LNCaP clone FGC (cell line): ENCODE results near the gene PEX11A.

Source experiments
- DNase-seq: peaks from one replicate; pipeline ENCODE4 v3.0.0-alpha.2; 2011; ENCODE audit warnings: low read depth
- H3K4me3 ChIP-seq: 2 replicates; pipeline ENCODE4 v1.5.1; 2011; ENCODE audit warnings: mild to moderate bottlenecking, low read depth, low read length, control low read depth
- TF ChIP-seq, protein P1 (sequence below): IDR thresholded peaks from 2 replicates; pipeline ENCODE4 v1.5.1; 2012; ENCODE audit warnings: mild to moderate bottlenecking; ENCODE audit not compliant: control insufficient read depth, insufficient read depth; ENCODE audit errors: extremely low read depth

Gene PEX11A

DNA sequence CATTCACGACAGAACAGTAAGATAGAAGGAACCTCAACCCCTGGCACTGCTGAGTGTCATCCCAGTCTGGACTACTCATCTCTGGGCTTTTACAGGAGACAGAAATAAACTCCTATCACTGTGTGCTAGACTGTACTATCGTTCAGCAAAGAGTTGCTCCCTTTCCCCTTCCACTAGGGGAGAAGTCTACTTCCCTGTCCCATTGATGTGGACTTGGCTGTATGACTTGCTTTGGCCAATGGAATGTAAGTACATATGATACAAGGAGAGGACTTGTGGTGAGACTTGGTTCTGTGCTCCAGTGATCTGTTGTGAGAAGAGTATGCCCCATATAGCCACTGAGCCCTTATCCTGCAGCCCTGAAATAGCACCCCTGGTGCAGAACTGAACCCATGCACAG is 30.0 kb downstream of the PEX11A start:
- TF ChIP-seq, protein P1, sequence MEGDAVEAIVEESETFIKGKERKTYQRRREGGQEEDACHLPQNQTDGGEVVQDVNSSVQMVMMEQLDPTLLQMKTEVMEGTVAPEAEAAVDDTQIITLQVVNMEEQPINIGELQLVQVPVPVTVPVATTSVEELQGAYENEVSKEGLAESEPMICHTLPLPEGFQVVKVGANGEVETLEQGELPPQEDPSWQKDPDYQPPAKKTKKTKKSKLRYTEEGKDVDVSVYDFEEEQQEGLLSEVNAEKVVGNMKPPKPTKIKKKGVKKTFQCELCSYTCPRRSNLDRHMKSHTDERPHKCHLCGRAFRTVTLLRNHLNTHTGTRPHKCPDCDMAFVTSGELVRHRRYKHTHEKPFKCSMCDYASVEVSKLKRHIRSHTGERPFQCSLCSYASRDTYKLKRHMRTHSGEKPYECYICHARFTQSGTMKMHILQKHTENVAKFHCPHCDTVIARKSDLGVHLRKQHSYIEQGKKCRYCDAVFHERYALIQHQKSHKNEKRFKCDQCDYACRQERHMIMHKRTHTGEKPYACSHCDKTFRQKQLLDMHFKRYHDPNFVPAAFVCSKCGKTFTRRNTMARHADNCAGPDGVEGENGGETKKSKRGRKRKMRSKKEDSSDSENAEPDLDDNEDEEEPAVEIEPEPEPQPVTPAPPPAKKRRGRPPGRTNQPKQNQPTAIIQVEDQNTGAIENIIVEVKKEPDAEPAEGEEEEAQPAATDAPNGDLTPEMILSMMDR, result no peak
- no peak for DNase-seq
- no peak overlapping the region for H3K4me3 ChIP-seq

GRCh38 chr15:89659295-89659694 is 31.3 kb downstream of the PEX11A start:
- no peak for DNase-seq
- H3K4me3 ChIP-seq, result no peak overlapping the region
- TF ChIP-seq, protein P1, result no peak

DNA sequence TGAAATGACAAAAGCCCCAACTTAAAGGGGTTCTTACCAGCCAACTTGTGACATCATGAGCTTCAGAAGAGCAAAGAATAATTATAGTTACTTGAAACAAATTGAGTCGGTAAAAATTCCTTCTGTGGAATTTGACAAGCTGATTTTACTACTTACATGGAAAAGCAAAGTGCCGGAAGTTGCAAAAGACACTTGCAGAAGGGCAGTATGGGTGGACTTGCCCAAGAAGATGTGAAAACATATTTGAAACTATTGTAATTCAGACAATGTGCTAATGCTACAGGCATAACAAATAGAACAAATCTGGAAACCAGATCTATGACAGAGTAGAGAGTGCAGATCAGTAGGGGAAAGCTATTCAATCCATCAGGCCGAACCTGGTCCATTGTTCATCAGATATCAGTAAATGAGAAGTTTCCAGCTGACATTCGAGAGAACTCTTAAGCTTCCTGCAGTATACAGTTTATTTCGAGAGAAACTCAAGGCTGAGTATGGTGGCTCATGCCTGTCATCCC is 32.8 kb downstream of the PEX11A start:
- no peak overlapping the region for H3K4me3 ChIP-seq
- TF ChIP-seq, protein P1, result no peak
- DNase-seq, result no peak

DNA sequence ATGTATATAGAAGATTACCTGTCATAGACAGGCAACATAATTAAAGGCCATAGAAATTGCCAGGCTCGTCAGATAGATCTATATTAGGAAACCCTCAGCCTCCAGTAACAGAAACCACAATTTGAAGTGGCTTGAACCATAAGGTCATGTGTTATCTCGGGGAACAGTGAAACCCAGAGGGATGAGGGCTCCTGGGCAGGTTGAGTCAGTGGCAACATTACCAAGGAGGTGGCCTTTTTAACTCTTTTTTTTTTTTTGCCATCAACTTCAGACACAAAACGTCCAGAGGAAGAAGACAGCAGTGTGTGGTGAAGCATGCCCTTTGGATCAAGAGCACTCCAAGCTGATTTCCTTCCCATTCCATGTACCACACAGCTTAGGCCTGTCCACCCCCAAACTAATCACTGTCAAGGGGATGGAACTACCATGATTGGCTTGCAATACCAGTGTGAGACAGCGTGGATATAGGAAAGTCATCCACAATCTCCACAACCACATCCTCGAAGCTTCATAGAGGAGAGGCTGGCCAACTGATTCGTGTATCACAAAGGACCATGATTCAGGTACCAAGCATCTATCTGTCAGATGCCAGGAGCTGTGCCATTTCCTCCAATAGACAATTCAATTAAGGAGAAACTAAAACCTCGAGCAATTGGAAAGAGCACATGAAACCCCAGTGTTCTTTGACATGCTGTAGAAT is 34.3 kb downstream of the PEX11A start:
- H3K4me3 ChIP-seq, result no peak overlapping the region
- TF ChIP-seq, protein P1, result no peak
- DNase-seq, result no peak

- peak within 1 kb of the TSS; percentile 42 for H3K4me3 ChIP-seq
- TF ChIP-seq, protein P1, result no peak
- no peak for DNase-seq
Observed at GRCh38 chr15:89654847-89655805, 35.4 kb downstream of the PEX11A start, which contains the start of gene KIF7. Gene KIF7, minus strand, starts transcription at chr15:89655467. Its CDS starts 2,537 bp downstream, at chr15:89652930.

- TF ChIP-seq, protein P1, result no peak
- H3K4me3 ChIP-seq, result peak overlapping the region; percentile 42
- DNase-seq, result no peak
Observed at GRCh38 chr15:89654301-89654761, 36.2 kb downstream of the PEX11A start.
